Measurements from ENCODE around the gene C3. TPM values are rescaled to one million over a fixed set of nuclear protein-coding genes. Genes with fewer than 3 reads are reported as not detected.

The C3 gene
- total and polyA plus RNA-seq, 2 of the 13 experiments (the other 11 are each of a cell fraction or from before 2014, with no cell fraction given) = 1,455 to 6,272 TPM

DNA sequence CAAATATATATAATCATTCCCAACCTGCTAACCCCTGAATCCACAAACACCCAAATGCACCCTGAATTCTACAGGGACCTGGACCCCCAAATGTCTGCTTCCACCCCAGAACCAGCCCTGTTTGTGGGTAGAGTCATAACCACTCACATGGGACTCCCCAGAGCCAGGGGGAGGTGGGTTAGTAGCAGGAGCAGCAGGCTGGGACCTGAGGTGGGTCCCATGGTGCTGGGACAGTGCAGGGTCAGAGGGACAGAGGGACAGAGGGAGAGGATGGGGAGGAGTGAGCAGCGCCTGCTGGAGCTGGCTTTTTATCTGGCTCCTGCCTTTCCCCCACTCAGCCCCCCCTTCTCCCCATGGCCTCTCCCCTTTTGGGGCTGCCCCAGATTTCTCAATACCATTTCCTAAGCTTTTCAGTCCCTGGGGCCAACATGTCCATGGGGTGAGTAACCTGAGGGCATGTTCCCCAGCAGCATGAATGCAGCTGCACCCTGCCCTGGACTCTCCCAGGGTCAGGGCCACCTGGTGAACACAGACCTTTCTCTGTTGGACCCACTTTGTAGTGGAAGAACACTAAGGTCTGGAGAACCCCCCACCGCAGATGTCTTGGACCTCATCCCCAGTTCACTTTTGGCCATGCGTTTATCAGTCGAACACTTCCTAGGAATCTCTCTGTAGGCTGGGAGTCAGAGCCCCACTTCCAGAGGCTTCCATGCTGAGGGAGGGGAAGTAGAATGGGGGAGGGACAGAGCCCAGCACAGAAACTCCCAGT is at the start of gene C3 (continued):
- TF ChIP-seq MEIS1 (CRISPR knock-in tag; IDR thresholded peaks at IDR 0.05; ENCODE audit: borderline replicate concordance) = peak; percentile 58; the same call in 1 of the 2 replicates
- peak; percentile 83 for TF ChIP-seq SMYD3 (CRISPR knock-in tag; IDR thresholded peaks at IDR 0.05)
- 0 out of 2 replicates have a peak, but pooled peaks have one; percentile 9 for TF ChIP-seq STAG1 (CRISPR knock-in tag; IDR thresholded peaks at IDR 0.05)
- TF ChIP-seq GLI4 (CRISPR knock-in tag; IDR thresholded peaks at IDR 0.05; ENCODE audit: borderline replicate concordance) = 0 out of 2 replicates have a peak, but pooled peaks have one; percentile 21
- TF ChIP-seq ZNF558 (CRISPR knock-in tag; IDR thresholded peaks at IDR 0.05; ENCODE audit: borderline replicate concordance) = no peak
- peak; percentile 76; the same call in 1 of the 2 replicates for TF ChIP-seq KLF11 (CRISPR knock-in tag; IDR thresholded peaks at IDR 0.05)
- TF ChIP-seq YY1 (IDR thresholded peaks at IDR 0.05; ENCODE audit: insufficient read depth, insufficient replicate concordance, low read depth, low read length) = peak; percentile 38
- peak; percentile 81; the same call in 1 of the 2 replicates for TF ChIP-seq ZNF747 (CRISPR knock-in tag; IDR thresholded peaks at IDR 0.05; ENCODE audit: borderline replicate concordance)
- peak; percentile 95 for TF ChIP-seq SAP130 (CRISPR knock-in tag; IDR thresholded peaks at IDR 0.05; ENCODE audit: low read depth)
- peak; percentile 95 for TF ChIP-seq MED1 (CRISPR knock-in tag; IDR thresholded peaks at IDR 0.05)
- TF ChIP-seq, protein P1, sequence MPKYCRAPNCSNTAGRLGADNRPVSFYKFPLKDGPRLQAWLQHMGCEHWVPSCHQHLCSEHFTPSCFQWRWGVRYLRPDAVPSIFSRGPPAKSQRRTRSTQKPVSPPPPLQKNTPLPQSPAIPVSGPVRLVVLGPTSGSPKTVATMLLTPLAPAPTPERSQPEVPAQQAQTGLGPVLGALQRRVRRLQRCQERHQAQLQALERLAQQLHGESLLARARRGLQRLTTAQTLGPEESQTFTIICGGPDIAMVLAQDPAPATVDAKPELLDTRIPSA (CRISPR knock-in tag; IDR thresholded peaks at IDR 0.05; ENCODE audit: borderline replicate concordance) = no peak
- TF ChIP-seq ATF7-NPFF (CRISPR knock-in tag; IDR thresholded peaks at IDR 0.05; ENCODE audit: low read depth) = 0 out of 2 replicates have a peak, but pooled peaks have one; percentile 8
- TF ChIP-seq, protein P2, sequence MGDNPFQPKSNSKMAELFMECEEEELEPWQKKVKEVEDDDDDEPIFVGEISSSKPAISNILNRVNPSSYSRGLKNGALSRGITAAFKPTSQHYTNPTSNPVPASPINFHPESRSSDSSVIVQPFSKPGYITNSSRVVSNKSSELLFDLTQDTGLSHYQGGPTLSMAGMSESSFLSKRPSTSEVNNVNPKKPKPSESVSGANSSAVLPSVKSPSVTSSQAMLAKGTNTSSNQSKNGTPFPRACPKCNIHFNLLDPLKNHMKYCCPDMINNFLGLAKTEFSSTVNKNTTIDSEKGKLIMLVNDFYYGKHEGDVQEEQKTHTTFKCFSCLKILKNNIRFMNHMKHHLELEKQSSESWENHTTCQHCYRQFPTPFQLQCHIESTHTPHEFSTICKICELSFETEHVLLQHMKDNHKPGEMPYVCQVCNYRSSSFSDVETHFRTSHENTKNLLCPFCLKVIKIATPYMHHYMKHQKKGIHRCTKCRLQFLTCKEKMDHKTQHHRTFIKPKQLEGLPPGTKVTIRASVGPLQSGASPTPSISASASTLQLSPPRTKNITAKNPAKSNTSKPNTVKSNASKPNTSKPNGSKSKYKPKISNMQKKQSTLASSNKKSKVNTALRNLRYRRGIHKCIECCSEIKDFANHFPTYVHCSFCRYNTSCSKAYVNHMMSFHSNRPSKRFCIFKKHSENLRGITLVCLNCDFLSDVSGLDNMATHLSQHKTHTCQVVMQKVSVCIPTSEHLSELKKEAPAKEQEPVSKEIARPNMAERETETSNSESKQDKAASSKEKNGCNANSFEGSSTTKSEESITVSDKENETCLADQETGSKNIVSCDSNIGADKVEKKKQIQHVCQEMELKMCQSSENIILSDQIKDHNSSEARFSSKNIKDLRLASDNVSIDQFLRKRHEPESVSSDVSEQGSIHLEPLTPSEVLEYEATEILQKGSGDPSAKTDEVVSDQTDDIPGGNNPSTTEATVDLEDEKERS (CRISPR knock-in tag; IDR thresholded peaks at IDR 0.05) = peak; percentile 74
- TF ChIP-seq, protein P3, sequence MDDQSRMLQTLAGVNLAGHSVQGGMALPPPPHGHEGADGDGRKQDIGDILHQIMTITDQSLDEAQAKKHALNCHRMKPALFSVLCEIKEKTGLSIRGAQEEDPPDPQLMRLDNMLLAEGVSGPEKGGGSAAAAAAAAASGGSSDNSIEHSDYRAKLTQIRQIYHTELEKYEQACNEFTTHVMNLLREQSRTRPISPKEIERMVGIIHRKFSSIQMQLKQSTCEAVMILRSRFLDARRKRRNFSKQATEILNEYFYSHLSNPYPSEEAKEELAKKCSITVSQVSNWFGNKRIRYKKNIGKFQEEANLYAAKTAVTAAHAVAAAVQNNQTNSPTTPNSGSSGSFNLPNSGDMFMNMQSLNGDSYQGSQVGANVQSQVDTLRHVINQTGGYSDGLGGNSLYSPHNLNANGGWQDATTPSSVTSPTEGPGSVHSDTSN (CRISPR knock-in tag; IDR thresholded peaks at IDR 0.05; ENCODE audit: borderline replicate concordance) = 0 out of 2 replicates have a peak, but pooled peaks have one; percentile 58
- TF ChIP-seq ZNF816 (CRISPR knock-in tag; IDR thresholded peaks at IDR 0.05; ENCODE audit: borderline replicate concordance) = peak; percentile 59
- peak; percentile 71; the same call in 1 of the 2 replicates for TF ChIP-seq ZKSCAN8 (CRISPR knock-in tag; IDR thresholded peaks at IDR 0.05; ENCODE audit: borderline replicate concordance)
- TF ChIP-seq, protein P4, sequence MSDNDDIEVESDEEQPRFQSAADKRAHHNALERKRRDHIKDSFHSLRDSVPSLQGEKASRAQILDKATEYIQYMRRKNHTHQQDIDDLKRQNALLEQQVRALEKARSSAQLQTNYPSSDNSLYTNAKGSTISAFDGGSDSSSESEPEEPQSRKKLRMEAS (IDR thresholded peaks at IDR 0.05) = peak; percentile 89
- TF ChIP-seq, protein P5, sequence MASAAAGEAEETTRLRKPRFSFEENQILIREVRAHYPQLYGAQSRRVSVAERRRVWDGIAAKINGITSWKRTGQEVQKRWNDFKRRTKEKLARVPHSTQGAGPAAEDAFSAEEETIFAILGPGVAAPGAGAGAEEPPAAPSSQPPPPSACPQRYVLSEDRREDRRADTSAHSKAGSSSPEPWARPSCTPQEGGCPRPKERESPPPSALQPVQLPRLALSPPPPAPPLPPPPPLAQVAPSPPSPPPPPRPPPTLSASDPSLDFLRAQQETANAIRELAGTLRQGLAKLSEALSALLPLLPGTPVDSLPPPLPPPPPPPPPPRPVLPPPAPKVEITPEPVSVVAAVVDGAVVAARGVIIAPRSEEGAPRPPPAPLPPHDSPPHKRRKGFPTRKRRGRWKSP (CRISPR knock-in tag; IDR thresholded peaks at IDR 0.05) = no peak; the same call in 1 of the 2 replicates
- no peak for TF ChIP-seq SRSF9 (IDR thresholded peaks at IDR 0.05; ENCODE audit: borderline replicate concordance, insufficient read depth, low read depth, low read length, poor library complexity, severe bottlenecking)
- TF ChIP-seq CEBPB (IDR thresholded peaks at IDR 0.05; ENCODE audit: borderline replicate concordance, low read depth, low read length) = peak; percentile 94
- TF ChIP-seq ZNF614 (CRISPR knock-in tag; IDR thresholded peaks at IDR 0.05; ENCODE audit: borderline replicate concordance) = peak; percentile 88
- peak; percentile 86 for TF ChIP-seq DPF2 (CRISPR knock-in tag; IDR thresholded peaks at IDR 0.05; ENCODE audit: borderline replicate concordance, low read depth)
